ENCODE results near the gene NXPE3.

NXPE3 gene

GRCh38 chr3:101780661-101781060 is 1.6 kb downstream of the NXPE3 start:
- H3K9me3 ChIP-seq (ENCODE audit: control insufficient read depth, insufficient read depth, low read length): no peaks in the 10 kb centered on the region
- no peak overlapping the region for H3K9ac ChIP-seq (ENCODE audit: low read depth, low read length)
- H3K4me1 ChIP-seq (ENCODE audit: insufficient read depth, low read length): peaks cover 13% of the 10 kb centered on the region

DNA sequence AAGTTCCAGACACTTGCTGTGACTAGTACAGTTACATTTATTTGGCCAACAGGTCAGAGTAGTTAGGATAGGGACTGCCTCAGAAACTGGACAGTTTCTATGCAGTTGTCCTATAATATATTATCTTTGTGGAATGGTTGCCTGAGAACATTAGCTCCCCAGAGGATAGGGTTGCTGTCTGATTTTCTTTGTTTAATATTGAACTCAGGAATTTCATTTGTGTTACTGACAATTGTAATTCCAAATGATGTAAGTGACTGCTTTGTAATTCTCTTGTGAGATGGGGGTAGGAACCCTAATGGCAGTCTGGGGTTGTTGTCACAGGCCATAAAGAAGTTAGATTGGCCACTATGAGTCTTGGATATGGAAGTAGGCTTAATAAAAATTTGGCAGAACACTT is 2.2 kb downstream of the NXPE3 start:
- H3K4me1 ChIP-seq (ENCODE audit: insufficient read depth, low read length): peaks cover 13% of the 10 kb centered on the region
- H3K9me3 ChIP-seq (ENCODE audit: control insufficient read depth, insufficient read depth, low read length): no peaks in the 10 kb centered on the region
- H3K9ac ChIP-seq (ENCODE audit: low read depth, low read length): no peak overlapping the region
- H3K36me3 ChIP-seq (ENCODE audit: insufficient read depth, low read length): peaks cover 12% of the 10 kb centered on the region

More at GRCh38 chr3:101780661-101781060, 1.6 kb downstream of the NXPE3 start:
- peaks cover 11% of the 10 kb centered on the region for H3K36me3 ChIP-seq (ENCODE audit: insufficient read depth, low read length)

DNA sequence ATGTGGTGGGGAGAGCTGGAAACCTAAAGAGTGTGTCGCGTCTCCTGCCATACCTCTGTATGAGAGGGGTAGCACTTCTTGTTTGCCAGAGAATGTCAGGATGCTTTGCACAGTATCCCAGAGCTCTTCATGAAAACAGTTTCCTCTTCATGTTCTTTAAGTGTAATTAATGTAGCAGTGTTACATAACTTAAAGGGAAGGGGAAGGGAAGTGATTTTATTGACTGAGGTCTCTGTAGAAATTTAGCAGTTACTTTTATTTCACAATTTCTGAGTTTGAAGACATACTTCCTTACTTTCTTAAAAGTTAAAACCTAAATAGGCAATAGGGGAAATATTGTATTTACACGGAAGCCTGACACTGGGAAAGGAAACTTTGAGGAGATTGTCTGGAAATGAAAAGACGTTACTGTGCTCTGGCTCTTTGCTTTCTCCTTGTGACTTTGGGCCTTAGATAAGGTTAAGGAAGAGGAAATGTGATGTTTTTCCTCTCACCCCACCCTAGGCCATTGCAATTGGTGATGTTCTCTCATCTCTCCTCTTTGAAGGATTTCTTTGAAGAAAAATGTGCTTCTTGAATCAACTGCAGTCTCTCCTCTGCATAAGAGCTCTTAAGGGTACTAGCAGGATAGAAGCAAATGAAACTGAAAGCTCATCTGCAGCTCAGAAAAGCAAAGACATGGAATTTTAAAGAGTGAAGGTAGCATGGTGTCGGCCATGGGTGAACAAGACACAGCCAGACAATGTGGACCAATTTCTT is 6.0 kb downstream of the NXPE3 start:
- no peaks in the 10 kb centered on the region for H3K9me3 ChIP-seq (ENCODE audit: control insufficient read depth, insufficient read depth, low read length)
- H3K9ac ChIP-seq (ENCODE audit: low read depth, low read length): no peak overlapping the region
- H3K36me3 ChIP-seq (ENCODE audit: insufficient read depth, low read length): peaks cover 12% of the 10 kb centered on the region
- H3K4me1 ChIP-seq (ENCODE audit: insufficient read depth, low read length): peaks cover 8% of the 10 kb centered on the region; the same call in 1 of the 2 replicates

GRCh38 chr3:101791778-101792177 is 12.8 kb downstream of the NXPE3 start:
- H3K9me3 ChIP-seq (ENCODE audit: control insufficient read depth, insufficient read depth, low read length): no peaks in the 10 kb centered on the region; the same call in 1 of the 2 replicates
- H3K36me3 ChIP-seq (ENCODE audit: insufficient read depth, low read length): no peaks in the 10 kb centered on the region; the same call in 1 of the 2 replicates
- no peak overlapping the region for H3K9ac ChIP-seq (ENCODE audit: low read depth, low read length)
- H3K4me1 ChIP-seq (ENCODE audit: insufficient read depth, low read length): peaks cover 7% of the 10 kb centered on the region; the same call in 1 of the 2 replicates

DNA sequence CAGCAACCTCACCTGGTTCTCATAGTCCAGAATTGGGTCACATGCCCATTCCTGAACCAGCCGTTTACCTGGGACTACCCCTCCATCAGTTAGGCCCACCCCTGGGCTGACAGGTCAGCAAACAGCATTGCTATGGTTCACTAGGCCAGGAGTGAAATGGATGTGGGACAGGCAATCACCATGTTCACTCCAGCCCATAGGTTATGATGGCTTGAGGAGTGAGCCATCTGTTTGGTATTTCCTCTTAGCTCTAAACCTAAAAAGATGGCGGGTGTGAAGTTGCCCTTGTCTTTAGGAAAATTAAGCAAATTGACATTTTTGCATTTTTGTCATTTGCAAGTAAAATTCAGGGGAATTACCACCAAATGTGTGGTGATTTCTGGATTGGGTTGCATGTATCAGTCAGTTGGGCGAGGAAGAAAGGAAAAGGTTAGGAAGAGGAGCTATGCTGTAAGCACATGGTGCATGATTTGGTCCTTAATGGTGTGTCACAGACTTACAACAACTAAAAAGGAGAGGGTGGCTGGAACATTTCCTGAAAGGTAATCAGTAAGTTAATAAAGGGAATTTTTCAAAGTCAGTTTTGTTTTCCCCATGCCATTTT is 17.2 kb downstream of the NXPE3 start:
- H3K9me3 ChIP-seq (ENCODE audit: control insufficient read depth, insufficient read depth, low read length): no peaks in the 10 kb centered on the region; the same call in 1 of the 2 replicates
- H3K36me3 ChIP-seq (ENCODE audit: insufficient read depth, low read length): no peaks in the 10 kb centered on the region
- H3K4me1 ChIP-seq (ENCODE audit: insufficient read depth, low read length): peaks cover 7% of the 10 kb centered on the region; the same call in 1 of the 2 replicates
- no peak overlapping the region for H3K9ac ChIP-seq (ENCODE audit: low read depth, low read length)

GRCh38 chr3:101801174-101801573 is 22.2 kb downstream of the NXPE3 start:
- no peaks in the 10 kb centered on the region for H3K36me3 ChIP-seq (ENCODE audit: insufficient read depth, low read length)
- H3K9ac ChIP-seq (ENCODE audit: low read depth, low read length): no peak overlapping the region
- H3K9me3 ChIP-seq (ENCODE audit: control insufficient read depth, insufficient read depth, low read length): no peaks in the 10 kb centered on the region
- H3K4me1 ChIP-seq (ENCODE audit: insufficient read depth, low read length): 0 out of 2 replicates have a peak, but pooled peaks cover under 1% of the 10 kb centered on the region

GRCh38 chr3:101802179-101802578 is 23.2 kb downstream of the NXPE3 start:
- Histone ChIP-seq H3K9ac (ENCODE audit: low read depth, low read length) (no peak overlapping the region), H3K36me3 (ENCODE audit: insufficient read depth, low read length) (no peaks in the 10 kb centered on the region), H3K9me3 (ENCODE audit: control insufficient read depth, insufficient read depth, low read length) (no peaks in the 10 kb centered on the region), H3K4me1 (ENCODE audit: insufficient read depth, low read length) (no peaks in the 10 kb centered on the region)

- Histone ChIP-seq H3K36me3 (ENCODE audit: insufficient read depth, low read length) (no peaks in the 10 kb centered on the region), H3K9me3 (ENCODE audit: control insufficient read depth, insufficient read depth, low read length) (no peaks in the 10 kb centered on the region), H3K4me1 (ENCODE audit: insufficient read depth, low read length) (no peaks in the 10 kb centered on the region)
Measured at GRCh38 chr3:101803173-101803782, 24.3 kb downstream of the NXPE3 start.

GRCh38 chr3:101803939-101804338 is 24.9 kb downstream of the NXPE3 start:
- Histone ChIP-seq H3K9ac (ENCODE audit: low read depth, low read length) (no peak overlapping the region), H3K4me1 (ENCODE audit: insufficient read depth, low read length) (no peaks in the 10 kb centered on the region), H3K9me3 (ENCODE audit: control insufficient read depth, insufficient read depth, low read length) (no peaks in the 10 kb centered on the region), H3K36me3 (ENCODE audit: insufficient read depth, low read length) (no peaks in the 10 kb centered on the region)

More at GRCh38 chr3:101803173-101803782, 24.3 kb downstream of the NXPE3 start:
- H3K9ac ChIP-seq (ENCODE audit: low read depth, low read length): no peak overlapping the region

- peaks cover 8% of the 10 kb centered on the region for H3K4me1 ChIP-seq (ENCODE audit: insufficient read depth, low read length)
- no peaks in the 10 kb centered on the region for H3K36me3 ChIP-seq (ENCODE audit: insufficient read depth, low read length)
- no peak overlapping the region for H3K9ac ChIP-seq (ENCODE audit: low read depth, low read length)
- no peaks in the 10 kb centered on the region for H3K9me3 ChIP-seq (ENCODE audit: control insufficient read depth, insufficient read depth, low read length)
Measured at GRCh38 chr3:101806491-101806890, 27.5 kb downstream of the NXPE3 start.

DNA sequence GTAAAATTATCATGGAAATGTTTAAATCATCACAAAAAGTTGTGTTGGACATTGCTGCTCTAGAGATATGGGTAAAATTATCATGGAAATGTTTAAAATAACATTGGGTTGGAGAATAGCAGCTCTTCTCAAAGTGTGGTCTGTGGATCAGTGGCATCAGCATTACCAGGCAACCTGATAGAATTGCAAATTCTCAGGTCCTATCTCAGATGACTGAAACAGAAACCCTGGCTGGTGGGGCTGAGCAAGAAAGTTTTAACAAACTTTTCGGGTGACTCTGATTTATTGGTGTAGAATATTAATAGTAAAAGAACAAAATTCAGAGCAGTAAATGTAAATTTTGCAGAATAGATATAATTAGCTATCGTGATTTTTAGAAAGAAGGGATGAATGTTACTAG is 28.9 kb downstream of the NXPE3 start:
- H3K9me3 ChIP-seq (ENCODE audit: control insufficient read depth, insufficient read depth, low read length): no peaks in the 10 kb centered on the region
- H3K4me1 ChIP-seq (ENCODE audit: insufficient read depth, low read length): peaks cover 8% of the 10 kb centered on the region
- H3K9ac ChIP-seq (ENCODE audit: low read depth, low read length): no peak overlapping the region
- H3K36me3 ChIP-seq (ENCODE audit: insufficient read depth, low read length): no peaks in the 10 kb centered on the region

- no peak overlapping the region for H3K9ac ChIP-seq (ENCODE audit: low read depth, low read length)
- H3K36me3 ChIP-seq (ENCODE audit: insufficient read depth, low read length): no peaks in the 10 kb centered on the region
- peaks cover 8% of the 10 kb centered on the region for H3K4me1 ChIP-seq (ENCODE audit: insufficient read depth, low read length)
- H3K9me3 ChIP-seq (ENCODE audit: control insufficient read depth, insufficient read depth, low read length): no peaks in the 10 kb centered on the region
Measured at GRCh38 chr3:101809178-101810021, 30.4 kb downstream of the NXPE3 start.

DNA sequence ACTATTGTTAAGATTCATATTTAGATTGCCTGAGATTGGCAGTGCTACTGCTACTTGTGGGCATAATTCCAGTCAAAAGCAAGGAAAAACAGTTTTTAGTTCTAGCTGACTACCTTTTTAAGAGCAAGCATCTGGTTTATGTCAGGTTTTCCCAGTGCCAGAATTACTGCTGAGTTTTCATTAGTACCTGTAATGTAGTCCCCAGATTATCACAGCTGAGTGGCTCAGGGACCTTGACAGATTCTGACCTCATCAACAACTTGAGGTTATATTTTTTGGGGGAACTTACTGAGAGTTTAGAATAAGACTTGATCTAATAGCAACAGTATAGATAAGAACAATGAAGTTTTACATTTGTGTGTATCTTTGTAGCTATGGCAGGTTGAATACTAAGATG is 31.0 kb downstream of the NXPE3 start:
- H3K9me3 ChIP-seq (ENCODE audit: control insufficient read depth, insufficient read depth, low read length): no peaks in the 10 kb centered on the region

GRCh38 chr3:101811875-101812274 is 32.9 kb downstream of the NXPE3 start:
- Histone ChIP-seq H3K9me3 (ENCODE audit: control insufficient read depth, insufficient read depth, low read length) (no peaks in the 10 kb centered on the region), H3K4me1 (ENCODE audit: insufficient read depth, low read length) (peaks cover 8% of the 10 kb centered on the region), H3K36me3 (ENCODE audit: insufficient read depth, low read length) (no peaks in the 10 kb centered on the region)

More for the DNA sequence above, 31.0 kb downstream of the NXPE3 start:
- Histone ChIP-seq H3K36me3 (ENCODE audit: insufficient read depth, low read length) (no peaks in the 10 kb centered on the region), H3K4me1 (ENCODE audit: insufficient read depth, low read length) (peaks cover 8% of the 10 kb centered on the region), H3K9ac (ENCODE audit: low read depth, low read length) (no peak overlapping the region)

More at GRCh38 chr3:101811875-101812274, 32.9 kb downstream of the NXPE3 start:
- H3K9ac ChIP-seq (ENCODE audit: low read depth, low read length): no peak overlapping the region
